Stimulated activated CD4-positive, alpha-beta T cell treated with anti-CD3 and anti-CD28 coated beads, Interleukin-4, amount 100 ng/mL, for 24 hours (primary cell): Measurements from ENCODE around the gene PALM2AKAP2.
A peak's percentile ranks its signal among the peaks of the same experiment; 100 is the strongest.
"Not testable (repeated sequence)": the region's sequence is repeated elsewhere in the genome, so short reads cannot be mapped to it uniquely, and the experiment has no call there.

Source experiments
- DNase-seq: peaks from one replicate; pipeline ENCODE4 v3.0.0-alpha.2; 2020

PALM2AKAP2 gene

GRCh38 chr9:109811876-109812275 lies 31.9 kb downstream of the PALM2AKAP2 start:
- DNase-seq = no peak

- DNase-seq = no peak
Measured at GRCh38 chr9:109812331-109812730, 32.3 kb downstream of the PALM2AKAP2 start.

DNA sequence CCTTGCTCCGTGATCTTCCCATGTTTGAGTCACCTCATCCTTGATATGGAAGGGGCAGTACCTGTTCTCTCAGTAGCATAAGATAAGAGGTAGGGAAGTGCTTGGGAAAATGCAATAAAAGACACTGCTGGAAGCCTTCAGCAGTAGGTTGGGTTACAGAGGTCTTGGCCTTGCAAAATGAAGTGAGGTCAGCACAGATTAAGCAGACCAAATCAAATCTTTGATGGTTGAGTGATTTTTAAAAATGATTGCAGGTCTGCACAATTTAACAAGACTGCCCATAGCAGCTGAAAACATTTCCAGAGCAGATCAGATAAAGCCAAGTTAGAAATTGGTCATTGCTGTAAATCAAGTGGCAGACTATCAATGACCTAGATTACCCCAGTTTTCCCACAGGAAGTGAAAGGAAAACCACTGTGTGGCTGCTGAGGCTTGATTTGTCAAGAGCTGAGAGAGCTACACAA lies 32.9 kb downstream of the PALM2AKAP2 start:
- DNase-seq = no peak

GRCh38 chr9:109813303-109813702 lies 33.3 kb downstream of the PALM2AKAP2 start:
- DNase-seq = no peak

GRCh38 chr9:109813829-109814228 lies 33.8 kb downstream of the PALM2AKAP2 start:
- no peak for DNase-seq

GRCh38 chr9:109815366-109815947 lies 35.5 kb downstream of the PALM2AKAP2 start:
- no peak for DNase-seq

- DNase-seq = no peak
Measured at GRCh38 chr9:109816490-109816889, 36.5 kb downstream of the PALM2AKAP2 start.

GRCh38 chr9:109817146-109817845 lies 37.3 kb downstream of the PALM2AKAP2 start:
- DNase-seq = no peak

DNA sequence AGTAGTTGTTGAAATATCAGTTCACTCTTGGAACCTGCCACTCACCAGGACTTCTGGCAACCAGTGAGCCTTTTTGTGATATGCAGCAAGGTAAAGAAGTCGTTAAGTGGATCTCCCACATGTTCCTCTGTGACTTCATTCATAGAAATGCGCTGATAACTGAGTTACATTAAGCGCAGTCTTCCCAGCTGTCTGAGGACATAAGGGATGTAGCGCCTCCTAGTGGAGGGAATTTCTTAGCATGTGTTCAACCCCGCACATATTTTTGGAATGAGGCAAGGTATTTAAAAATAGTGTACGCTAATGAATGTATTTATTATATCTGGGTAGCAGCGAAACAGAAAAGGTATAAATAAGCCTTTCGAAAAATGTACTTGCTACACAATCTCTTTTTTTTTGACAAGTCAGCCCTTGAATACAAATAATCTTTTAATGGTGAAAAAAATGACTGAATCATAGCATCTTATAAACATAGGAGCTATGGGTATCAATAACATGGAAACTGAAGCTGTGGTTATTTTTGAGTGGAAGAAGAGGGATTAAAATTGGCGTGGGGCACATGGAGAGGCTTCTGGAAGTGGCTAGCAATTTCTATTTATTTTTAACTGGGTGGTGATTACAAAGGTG lies 38.0 kb downstream of the PALM2AKAP2 start:
- DNase-seq = peak; percentile 37

DNA sequence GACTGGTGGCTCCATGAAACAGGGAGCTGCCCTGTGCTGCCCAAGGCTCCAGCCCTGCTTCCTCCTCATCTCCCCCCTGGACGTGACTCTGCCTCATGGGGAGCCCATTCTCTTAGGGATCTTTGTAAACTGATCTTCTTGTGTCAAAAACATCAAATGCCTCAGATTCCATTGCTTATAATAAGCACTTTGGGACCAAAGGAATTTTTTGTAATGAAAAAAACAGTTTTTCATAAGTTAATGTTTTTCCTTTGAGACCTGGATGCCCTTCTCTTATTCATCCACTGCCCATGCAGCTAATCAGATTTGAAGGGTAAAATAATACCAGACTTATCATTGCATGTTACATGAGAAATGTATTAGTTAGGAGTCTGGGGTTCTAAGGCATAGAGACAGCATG lies 41.7 kb downstream of the PALM2AKAP2 start:
- DNase-seq = no peak

GRCh38 chr9:109825383-109825782 lies 45.4 kb downstream of the PALM2AKAP2 start:
- DNase-seq = not testable (repeated sequence)

DNA sequence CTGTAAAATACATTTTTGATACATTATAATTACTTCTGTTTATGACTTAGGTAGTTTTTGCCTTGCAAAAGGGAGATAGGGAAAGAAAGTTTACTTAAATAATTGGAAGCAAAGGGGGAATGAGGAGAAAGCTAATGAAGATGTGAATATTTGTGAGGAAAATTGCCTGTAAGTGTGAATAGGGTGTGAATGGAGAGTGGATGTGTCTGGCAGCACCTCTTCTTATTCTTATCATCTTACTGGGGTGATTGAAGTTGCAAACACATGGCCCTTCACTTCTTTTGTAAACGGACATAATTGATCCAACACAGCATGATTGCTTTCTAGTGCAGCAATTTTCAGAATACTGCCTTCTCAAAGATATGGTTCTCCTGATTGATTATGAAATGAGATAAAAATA lies 46.6 kb downstream of the PALM2AKAP2 start:
- DNase-seq = no peak

GRCh38 chr9:109828254-109828653 lies 48.3 kb downstream of the PALM2AKAP2 start:
- DNase-seq = no peak
